Measurements from ENCODE around the gene INPP5K. TPM values are rescaled to one million over a fixed set of nuclear protein-coding genes. Genes with fewer than 3 reads are reported as not detected.
"Not testable (repeated sequence)": the region's sequence is repeated elsewhere in the genome, so short reads cannot be mapped to it uniquely, and the experiment has no call there.

The INPP5K gene
- total and polyA plus RNA-seq, 8 donors = 23.6 to 51.1 (median 27.2) TPM

- TF ChIP-seq CTCF (IDR thresholded peaks at IDR 0.05) = no peak
- H3K4me3 ChIP-seq = no peak overlapping the region
- no peaks in the 10 kb centered on the region for H3K9me3 ChIP-seq
- H3K36me3 ChIP-seq = peaks cover 4 to 98% of the 10 kb centered on the region in 2 donors
- intact Hi-C loops (cut with DNase I) = no loop called here
- H3K27ac ChIP-seq = no peak overlapping the region
- ATAC-seq (no peak), DNase-seq (no peak)
- H3K4me1 ChIP-seq = no peaks in the 10 kb centered on the region
- H3K27me3 ChIP-seq = no peaks in the 10 kb centered on the region
Measured at GRCh38 chr17:1535737-1536136, 19.3 kb upstream of the INPP5K start.

- Histone ChIP-seq H3K4me3 (no peak overlapping the region), H3K9me3 (no peaks in the 10 kb centered on the region), H3K27me3 (no peaks in the 10 kb centered on the region), H3K27ac (no peak overlapping the region), H3K36me3 (peaks cover 4 to 98% of the 10 kb centered on the region in 2 donors), H3K4me1 (no peaks in the 10 kb centered on the region)
- DNase-seq (peak in 1 of 4 donors; percentile 36), ATAC-seq (no peak)
- intact Hi-C loops (cut with DNase I) = no loop called here
- no peak for TF ChIP-seq CTCF (IDR thresholded peaks at IDR 0.05)
Measured at GRCh38 chr17:1533661-1534325, 17.4 kb upstream of the INPP5K start.

DNA sequence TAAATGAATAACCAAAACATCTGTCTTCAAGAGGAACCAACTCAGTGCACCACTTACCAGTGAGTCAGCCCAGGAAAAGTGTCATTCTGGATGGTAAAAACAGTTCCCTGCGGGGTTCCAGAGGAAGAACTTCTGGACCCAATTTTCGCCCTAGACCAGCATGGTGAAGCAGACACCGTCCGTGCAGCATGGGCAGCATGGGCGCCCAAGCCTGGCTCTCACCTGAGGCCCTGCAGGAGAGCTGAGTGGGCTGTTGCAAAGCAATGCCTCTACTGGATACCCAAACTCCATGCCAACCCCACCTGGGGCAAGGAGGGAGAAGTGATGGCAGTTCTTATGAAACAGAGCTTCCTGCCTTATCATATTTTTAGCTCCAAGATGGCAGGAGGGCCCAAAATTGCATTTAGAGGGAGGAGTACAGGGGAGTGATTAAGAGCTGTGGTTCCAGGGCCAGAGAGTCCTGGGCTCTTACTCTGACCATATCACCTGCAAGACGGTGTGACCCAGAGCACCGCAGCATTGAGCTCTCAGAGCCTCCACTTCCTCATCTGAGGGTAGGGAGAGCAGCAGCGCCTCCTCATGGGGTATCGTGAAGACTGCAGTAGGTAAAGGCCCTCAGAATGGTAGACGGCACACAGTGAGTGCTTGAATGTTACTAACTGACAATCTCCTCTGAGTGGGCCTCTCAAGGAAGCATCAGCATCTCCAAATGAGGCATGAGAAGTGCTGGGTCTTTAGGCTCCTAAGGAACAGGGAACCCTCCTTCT, 16.6 kb upstream of the INPP5K start:
- Histone ChIP-seq H3K9me3 (no peaks in the 10 kb centered on the region), H3K27ac (no peak overlapping the region), H3K4me1 (no peaks in the 10 kb centered on the region), H3K27me3 (no peaks in the 10 kb centered on the region), H3K36me3 (peaks cover under 1 to 98% of the 10 kb centered on the region in 2 donors), H3K4me3 (no peak overlapping the region)
- no peak for TF ChIP-seq CTCF (IDR thresholded peaks at IDR 0.05)
- ATAC-seq (peak; percentile 51), DNase-seq (peak in 1 of 4 donors; percentile 45)
- intact Hi-C loops (cut with DNase I) = no loop called here

DNA sequence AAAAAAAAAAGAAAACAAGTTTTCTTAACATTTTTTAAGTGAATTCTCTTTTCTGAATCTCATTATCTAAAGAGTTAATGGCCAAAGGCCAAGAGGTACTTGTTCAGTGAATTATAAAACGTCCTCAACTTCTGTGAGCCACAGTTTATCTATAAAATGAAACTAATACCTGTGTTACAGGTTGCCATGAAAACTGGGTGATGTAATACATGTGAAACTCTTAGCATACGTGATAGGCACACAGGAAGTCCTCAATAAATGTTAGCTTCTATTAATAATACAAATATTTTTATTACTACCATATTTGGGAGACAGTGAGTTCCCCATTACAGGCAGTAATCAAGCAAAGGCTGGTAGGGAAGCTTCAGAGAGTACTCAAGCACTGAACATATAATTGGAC, 13.5 kb upstream of the INPP5K start:
- TF ChIP-seq CTCF (IDR thresholded peaks at IDR 0.05) = no peak
- Histone ChIP-seq H3K27me3 (no peaks in the 10 kb centered on the region), H3K4me3 (no peak overlapping the region), H3K36me3 (peaks cover 0 to 98% of the 10 kb centered on the region in 2 donors), H3K27ac (no peak overlapping the region), H3K4me1 (no peaks in the 10 kb centered on the region), H3K9me3 (no peaks in the 10 kb centered on the region)
- ATAC-seq (no peak), DNase-seq (no peak)
- intact Hi-C loops (cut with DNase I) = no loop called here

DNA sequence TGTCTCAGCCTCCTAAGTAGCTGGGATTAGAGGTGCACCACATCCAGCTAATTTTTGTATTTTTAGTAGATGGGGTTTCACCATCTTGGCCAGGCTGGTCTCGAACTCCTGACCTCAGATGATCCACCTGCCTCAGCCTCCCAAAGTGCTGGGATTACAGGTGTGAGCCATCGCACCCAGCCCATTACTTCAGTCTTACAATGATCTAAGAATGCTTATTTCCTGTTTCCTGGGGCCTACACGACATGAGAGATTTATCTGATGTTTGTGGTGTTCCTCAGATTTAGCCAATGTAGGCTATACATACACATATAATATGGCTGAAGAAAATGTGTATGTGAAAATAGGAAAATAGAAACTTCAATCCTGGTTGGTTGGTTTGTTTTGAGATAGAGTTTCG, 10.5 kb upstream of the INPP5K start:
- intact Hi-C loops (cut with DNase I); H3K4me3 ChIP-seq; ATAC-seq; H3K9me3 ChIP-seq; H3K27me3 ChIP-seq; H3K27ac ChIP-seq; DNase-seq; H3K4me1 ChIP-seq: not testable (repeated sequence)
- peaks cover 0 to 96% of the 10 kb centered on the region in 2 donors for H3K36me3 ChIP-seq

Data from left lung (tissue), 10 donors.